Activated CD4-positive, alpha-beta T cell treated with anti-CD3 and anti-CD28 coated beads for 1 hour (primary cell): ENCODE data around the gene BCL3.

Source experiments
- DNase-seq: peaks from one replicate; pipeline ENCODE4 v3.0.0-alpha.2; 2020

Gene BCL3

GRCh38 chr19:44796701-44797115 is 48.2 kb downstream of the BCL3 start:
- DNase-seq: no peak

DNA sequence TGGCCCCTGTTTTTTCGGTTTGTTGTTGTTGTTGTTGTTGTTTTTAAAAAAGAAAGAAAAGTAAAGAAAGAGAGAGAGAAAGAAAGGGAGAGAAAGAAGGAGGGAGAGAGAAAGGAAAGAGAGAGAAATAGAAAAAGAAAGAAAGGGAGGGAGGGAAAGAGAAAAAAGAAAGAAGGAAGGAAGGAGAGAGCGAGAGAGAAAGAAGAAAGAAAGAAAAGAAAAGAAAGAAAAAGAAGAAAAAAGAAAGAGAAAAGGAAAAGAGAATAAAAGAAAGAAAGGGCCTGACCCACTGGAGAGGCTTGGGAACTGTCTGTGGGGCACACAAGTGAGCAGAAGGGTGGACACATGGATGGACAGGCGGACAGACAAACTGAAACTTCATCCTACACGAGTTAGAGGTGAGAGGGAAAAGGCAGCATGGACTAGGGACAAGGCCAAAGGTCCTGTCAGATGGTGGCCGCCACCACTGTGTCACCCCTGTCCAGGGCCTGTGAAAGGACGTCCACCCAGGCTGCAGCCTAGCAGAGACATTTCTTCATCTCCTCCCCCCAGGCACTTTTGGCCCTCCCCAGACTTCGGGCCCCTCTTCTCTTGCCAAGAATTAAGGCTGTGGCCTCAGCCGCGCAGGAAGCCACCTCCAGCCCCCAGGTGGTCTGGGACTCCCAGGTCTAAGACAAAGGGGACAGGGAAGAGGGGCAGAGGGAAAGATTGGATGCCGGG is 51.3 kb downstream of the BCL3 start:
- DNase-seq: no peak

- peak; percentile 67 for DNase-seq
Observed at GRCh38 chr19:44800461-44800860, 52.0 kb downstream of the BCL3 start.

- DNase-seq: no peak
Observed at GRCh38 chr19:44803442-44804428, 55.2 kb downstream of the BCL3 start.

DNA sequence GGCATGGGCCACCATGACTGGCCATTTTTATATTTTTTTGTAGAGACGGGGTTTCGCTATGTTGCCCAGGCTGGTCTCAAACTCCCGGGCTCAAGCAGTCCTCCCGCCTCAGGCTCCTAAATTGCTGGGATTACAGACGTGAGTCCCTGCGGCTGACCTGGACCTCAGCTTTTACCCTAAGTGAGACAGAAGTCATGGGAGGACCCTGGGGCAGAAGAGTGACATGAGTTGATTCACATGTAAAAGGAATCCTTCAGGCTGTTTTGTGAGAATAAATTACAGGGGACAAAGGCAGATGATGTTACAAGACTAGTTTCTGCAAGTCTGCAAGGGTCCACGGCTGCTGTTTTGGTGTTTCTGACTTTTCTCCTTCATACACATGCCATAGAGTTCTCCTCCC is 57.8 kb downstream of the BCL3 start:
- DNase-seq: no peak

GRCh38 chr19:44807162-44807561 is 58.7 kb downstream of the BCL3 start:
- DNase-seq: no peak

GRCh38 chr19:44807652-44808462 is 59.3 kb downstream of the BCL3 start:
- no peak for DNase-seq

GRCh38 chr19:44808463-44809371 is 60.2 kb downstream of the BCL3 start, which contains the start of gene BCAM:
Gene BCAM (plus strand): TSS chr19:44809103. CDS start chr19:44809125, 22 bp downstream.
- DNase-seq: no peak
